KOPT-K1 (cell line): ENCODE data around the gene PRR33.

Experiments
- H3K27ac ChIP-seq: fragments of 200-600 bp; sonication (generic); 2 replicates; pipeline ENCODE4 v1.5.1; 2016; ENCODE audit warnings: antibody characterized with exemption, mild to moderate bottlenecking, low read depth, low read length; ENCODE audit not compliant: poor library complexity, severe bottlenecking
- H3K36me3 ChIP-seq: fragments of 200-600 bp; sonication (generic); 2 replicates; pipeline ENCODE4 v1.5.1; 2017; ENCODE audit warnings: antibody characterized with exemption, mild to moderate bottlenecking, low read length, moderate library complexity; ENCODE audit not compliant: insufficient read depth
- H3K9me3 ChIP-seq: fragments of 200-600 bp; sonication (generic); 2 replicates; pipeline ENCODE4 v1.5.1; 2017; ENCODE audit warnings: antibody characterized with exemption, low read length, mild to moderate bottlenecking; ENCODE audit not compliant: insufficient read depth, poor library complexity, severe bottlenecking

The PRR33 gene

GRCh38 chr11:1912289-1912878 lies 20.7 kb upstream of the PRR33 start:
- Histone ChIP-seq H3K9me3 (no peaks in the 10 kb centered on the region), H3K36me3 (no peaks in the 10 kb centered on the region), H3K27ac (no peak overlapping the region)

DNA sequence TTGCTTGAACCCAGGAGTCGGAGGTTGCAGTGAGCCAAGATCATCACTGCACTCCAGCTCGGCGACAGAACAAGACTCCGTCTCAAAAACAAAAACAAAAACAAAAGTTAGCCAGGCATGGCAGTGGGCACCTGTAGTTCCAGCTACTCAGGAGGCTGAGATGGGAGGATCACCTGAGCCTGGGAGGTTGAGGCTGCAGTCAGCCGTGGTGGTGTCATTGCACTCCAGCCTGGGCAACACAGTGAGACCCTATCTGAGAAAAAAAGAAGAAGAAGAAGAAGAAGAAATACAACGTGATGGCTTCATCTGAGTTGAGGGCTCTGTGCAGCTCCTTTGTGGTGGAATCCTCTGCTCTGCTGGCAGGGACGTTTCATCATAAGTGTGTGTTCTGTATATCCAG lies 17.8 kb upstream of the PRR33 start:
- H3K27ac ChIP-seq = no peak overlapping the region
- no peaks in the 10 kb centered on the region for H3K36me3 ChIP-seq
- no peaks in the 10 kb centered on the region for H3K9me3 ChIP-seq

DNA sequence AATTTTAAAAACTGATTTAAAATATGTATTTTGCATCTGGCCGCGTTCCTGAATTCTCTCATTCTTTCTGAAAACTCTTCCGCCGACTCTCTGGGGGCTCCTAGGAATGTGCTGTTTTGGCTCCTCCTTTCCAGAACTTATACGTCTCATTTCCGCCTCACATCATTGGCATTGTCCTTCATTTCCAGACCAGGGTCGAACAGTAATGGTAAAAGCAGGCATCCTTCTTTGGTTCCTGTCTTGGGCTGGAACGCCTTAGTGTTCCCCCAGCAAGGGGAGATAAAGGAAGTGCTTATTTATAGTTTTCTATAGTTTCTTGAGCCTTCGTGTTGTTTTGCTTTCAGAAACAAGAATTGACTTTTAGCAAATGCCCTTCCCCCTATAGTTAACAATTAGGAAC lies 16.9 kb upstream of the PRR33 start:
- no peak overlapping the region for H3K27ac ChIP-seq
- H3K36me3 ChIP-seq = no peaks in the 10 kb centered on the region
- no peaks in the 10 kb centered on the region for H3K9me3 ChIP-seq

GRCh38 chr11:1906611-1907423 lies 15.1 kb upstream of the PRR33 start:
- Histone ChIP-seq H3K9me3 (no peaks in the 10 kb centered on the region), H3K36me3 (no peaks in the 10 kb centered on the region), H3K27ac (no peak overlapping the region)

DNA sequence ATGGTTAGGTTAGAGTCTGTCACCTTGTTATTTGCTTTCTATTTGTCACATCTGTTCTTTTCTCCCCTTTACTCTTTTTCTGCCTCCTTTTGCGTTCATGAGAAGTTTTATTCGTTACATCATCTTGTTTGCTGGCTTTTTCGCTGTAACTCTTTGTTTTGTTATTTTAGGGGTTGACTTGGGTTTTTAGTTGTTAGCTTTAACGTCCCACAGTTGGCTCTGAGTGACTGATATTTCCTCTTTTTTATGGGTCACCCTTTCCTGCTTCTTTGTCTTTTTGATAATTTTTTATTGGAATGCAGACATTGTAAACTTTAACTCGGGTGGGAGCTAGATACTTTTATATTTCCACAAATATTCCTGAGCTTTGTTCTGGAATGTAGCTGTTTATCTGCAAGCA lies 14.5 kb upstream of the PRR33 start:
- Histone ChIP-seq H3K9me3 (no peaks in the 10 kb centered on the region), H3K27ac (no peak overlapping the region), H3K36me3 (no peaks in the 10 kb centered on the region)

DNA sequence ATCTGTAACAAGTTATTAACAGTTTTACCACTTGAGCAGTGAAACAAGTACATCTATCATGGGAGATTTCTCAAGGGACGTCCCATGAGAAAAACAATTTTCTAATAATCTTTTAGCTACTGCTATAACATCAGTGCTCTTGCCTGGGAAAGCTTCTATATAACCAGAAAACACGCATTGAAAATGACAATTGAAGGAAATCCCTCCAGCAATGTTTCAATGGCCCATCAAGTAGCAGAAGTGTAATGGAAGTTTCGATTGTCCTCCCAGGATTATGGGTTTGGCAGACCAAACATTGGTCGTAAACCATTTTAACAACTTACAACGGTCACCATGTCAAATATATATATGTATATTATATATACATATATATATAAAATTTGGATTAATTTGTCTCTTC lies 8.0 kb upstream of the PRR33 start:
- no peak overlapping the region for H3K27ac ChIP-seq
- no peaks in the 10 kb centered on the region for H3K9me3 ChIP-seq
- no peaks in the 10 kb centered on the region for H3K36me3 ChIP-seq

GRCh38 chr11:1899090-1899489 lies 7.4 kb upstream of the PRR33 start:
- no peak overlapping the region for H3K27ac ChIP-seq
- H3K9me3 ChIP-seq = no peaks in the 10 kb centered on the region
- no peaks in the 10 kb centered on the region for H3K36me3 ChIP-seq

DNA sequence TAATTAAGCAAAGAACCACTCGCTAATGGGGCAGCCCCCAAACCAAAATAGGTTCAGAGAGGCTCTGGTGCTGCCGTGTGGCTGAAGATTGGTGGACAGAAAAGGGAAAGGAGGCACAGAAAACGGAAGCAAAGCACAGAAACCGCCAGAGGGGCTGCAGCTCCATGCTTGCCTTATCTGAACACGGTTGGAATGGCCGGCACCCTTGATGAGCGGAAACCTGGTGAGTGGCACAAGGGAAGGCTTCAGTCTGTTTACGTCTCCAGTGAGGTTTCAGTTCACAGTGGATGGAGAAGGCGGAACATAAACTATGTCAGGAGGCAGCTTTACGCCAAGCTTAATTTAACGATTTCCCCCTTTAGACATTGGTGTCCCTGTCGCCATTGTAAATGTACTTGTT lies 5.2 kb upstream of the PRR33 start:
- no peak overlapping the region for H3K27ac ChIP-seq
- no peaks in the 10 kb centered on the region for H3K36me3 ChIP-seq

DNA sequence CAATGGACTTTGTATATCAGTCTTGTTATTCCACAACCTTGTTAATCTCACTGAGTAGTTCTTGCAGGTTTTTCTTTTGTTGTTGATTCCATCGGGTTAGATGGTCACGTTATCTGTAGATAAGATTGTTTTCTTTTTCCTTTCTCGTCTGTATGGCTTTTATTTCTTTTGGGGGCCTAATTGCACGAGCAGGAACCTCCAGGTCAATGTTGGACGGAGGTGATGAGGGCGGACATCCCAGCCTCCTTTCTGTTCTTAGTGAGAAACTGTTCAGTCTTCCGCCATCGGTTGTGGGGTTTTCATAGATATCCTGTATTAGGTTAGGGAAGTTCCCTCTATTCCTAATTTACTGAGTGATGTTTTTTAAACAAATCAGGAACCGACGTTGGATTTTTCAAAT lies 4.8 kb upstream of the PRR33 start:
- Histone ChIP-seq H3K27ac (no peak overlapping the region), H3K9me3 (no peaks in the 10 kb centered on the region), H3K36me3 (no peaks in the 10 kb centered on the region)

More for the DNA sequence above, 5.2 kb upstream of the PRR33 start:
- H3K9me3 ChIP-seq = no peaks in the 10 kb centered on the region

GRCh38 chr11:1894759-1895158 lies 3.1 kb upstream of the PRR33 start:
- Histone ChIP-seq H3K36me3 (no peaks in the 10 kb centered on the region), H3K9me3 (no peaks in the 10 kb centered on the region), H3K27ac (no peak overlapping the region)

DNA sequence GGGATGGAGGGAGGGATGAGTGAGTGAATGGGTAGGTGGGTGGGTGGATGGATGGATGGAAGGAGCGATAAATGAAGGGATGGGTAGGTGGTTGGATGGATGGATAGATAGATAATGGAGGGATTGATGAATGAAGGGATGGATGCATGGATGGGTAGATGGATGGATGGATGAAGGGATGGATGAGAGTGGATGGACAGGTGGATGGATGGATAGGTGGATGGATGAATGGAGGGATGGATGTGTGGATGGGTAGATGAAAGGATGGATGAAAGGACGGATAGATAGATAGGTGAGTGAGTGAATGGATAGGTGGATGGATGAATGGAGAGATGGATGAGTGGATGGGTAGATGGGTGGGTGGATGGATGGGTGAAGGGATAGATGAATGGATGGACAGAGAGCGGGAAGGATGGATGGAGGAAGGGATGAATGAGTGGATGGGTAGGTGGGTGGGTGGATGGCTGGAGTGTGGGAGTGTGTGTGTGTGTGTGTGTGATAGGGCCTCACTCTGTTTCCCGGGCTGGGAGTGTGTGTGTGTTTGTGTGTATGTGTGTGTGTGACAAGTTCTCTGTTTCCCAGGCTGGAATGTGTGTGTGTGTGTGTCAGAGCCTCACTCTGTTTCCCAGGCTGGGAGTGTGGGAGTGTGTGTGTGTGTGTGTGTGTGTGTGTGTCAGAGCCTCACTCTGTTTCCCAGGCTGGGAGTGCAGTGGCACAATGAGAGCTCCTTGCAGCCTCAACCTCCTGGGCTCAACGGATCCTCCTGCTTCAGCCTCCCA lies 2.1 kb upstream of the PRR33 start:
- Histone ChIP-seq H3K9me3 (no peaks in the 10 kb centered on the region), H3K27ac (no peak overlapping the region), H3K36me3 (no peaks in the 10 kb centered on the region)

GRCh38 chr11:1892558-1892957 lies 863 bp upstream of the PRR33 start:
- peak overlapping the region; percentile 98 for H3K27ac ChIP-seq

GRCh38 chr11:1892116-1892515 lies 421 bp upstream of the PRR33 start:
- H3K36me3 ChIP-seq = no peaks in the 10 kb centered on the region; the same call in 1 of the 2 replicates
- no peaks in the 10 kb centered on the region for H3K9me3 ChIP-seq
- peak overlapping the region; percentile 98 for H3K27ac ChIP-seq

More at GRCh38 chr11:1892558-1892957, 863 bp upstream of the PRR33 start:
- Histone ChIP-seq H3K36me3 (no peaks in the 10 kb centered on the region; the same call in 1 of the 2 replicates), H3K9me3 (no peaks in the 10 kb centered on the region)

DNA sequence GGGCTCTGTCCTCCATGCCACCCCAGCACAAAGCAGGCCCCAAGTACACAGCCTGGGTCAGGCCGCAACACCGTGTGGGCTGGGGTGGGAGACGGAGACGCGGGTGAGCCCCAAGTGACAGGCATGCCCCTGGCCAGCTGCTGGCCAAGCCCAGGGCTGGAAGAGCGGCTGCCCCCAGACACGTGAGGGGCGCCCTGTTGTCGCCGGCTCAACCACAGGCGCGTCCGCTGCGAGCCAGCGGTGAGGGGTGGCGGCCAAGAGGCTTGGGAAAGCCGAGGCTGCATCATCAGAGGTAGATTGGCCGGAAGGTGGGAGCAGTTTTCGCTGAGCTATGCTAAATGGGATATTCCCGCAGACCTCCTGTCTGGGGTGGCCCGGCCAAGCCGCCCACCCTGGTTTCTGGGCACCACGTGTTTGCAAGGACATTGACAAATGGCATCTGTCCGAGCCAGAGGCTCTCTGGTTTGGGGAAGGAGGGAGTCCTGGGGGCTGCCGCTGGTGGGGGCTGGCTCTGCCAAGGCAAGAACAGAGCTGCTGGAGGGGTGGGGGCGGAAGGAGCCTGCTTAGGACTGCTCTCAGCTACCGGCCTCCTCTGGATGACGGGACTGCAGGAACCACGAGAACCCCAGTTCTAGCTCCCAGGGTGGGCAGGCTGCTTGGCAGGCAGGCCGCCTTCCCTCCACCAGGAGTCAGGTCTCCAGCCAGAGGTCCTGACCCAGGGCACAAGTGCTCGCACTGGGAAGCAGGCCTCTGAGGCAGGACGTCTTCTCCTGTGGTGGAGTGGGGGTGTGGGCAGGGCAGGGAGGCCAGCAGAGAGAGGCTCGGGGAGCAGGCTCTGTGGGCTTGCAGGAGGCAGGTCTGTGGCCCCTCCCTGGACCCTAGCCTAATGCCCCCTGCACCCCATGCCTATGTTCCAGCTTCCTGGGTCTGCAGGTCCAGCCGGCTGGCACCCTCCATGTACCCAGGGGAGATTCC lies 552 bp downstream of the PRR33 start:
- Histone ChIP-seq H3K9me3 (no peaks in the 10 kb centered on the region), H3K36me3 (peaks cover 7% of the 10 kb centered on the region; the same call in 1 of the 2 replicates), H3K27ac (peak overlapping the region; percentile 98)
